Stomach (tissue), 9 donors: ENCODE data around the gene FBXL7. TPM values are rescaled to one million over a fixed set of nuclear protein-coding genes. Genes with fewer than 3 reads are reported as not detected.
A peak's percentile ranks its signal among the peaks of the same experiment; 100 is the strongest.

Experiments used
- DNase-seq, 2 donors: peaks; one replicate each; pipeline versions ENCODE4 v3.0.0 to v3.0.0-alpha.2; 2013 to 2019
- H3K27ac ChIP-seq, 5 donors: fragments of 200-600 bp in 4 of 5; sonication (generic) in 4 of 5; one replicate each; pipeline ENCODE4 v1.5.1; 2013 to 2019; ENCODE audit warnings: mild to moderate bottlenecking in 1 of 5, moderate library complexity in 1 of 5
- H3K27me3 ChIP-seq, 3 donors: fragments of 200-600 bp; sonication (generic); one replicate each; pipeline ENCODE4 v1.5.1; 2017 to 2019; ENCODE audit warnings: mixed run types in 1 of 3
- H3K36me3 ChIP-seq, 4 donors: fragments of 200-600 bp; sonication (generic); 1 replicate in 3 of 4; 2 replicates in 1 of 4; pipeline ENCODE4 v1.5.1; 2016 to 2019
- H3K4me1 ChIP-seq, 4 donors: fragments of 200-600 bp; sonication (generic); one replicate each; pipeline ENCODE4 v1.5.1; 2016 to 2019
- H3K4me3 ChIP-seq, 4 donors: fragments of 200-600 bp; sonication (generic) in 3 of 4; one replicate each; pipeline ENCODE4 v1.5.1; 2016 to 2019; ENCODE audit warnings: mild to moderate bottlenecking in 1 of 4
- H3K9me3 ChIP-seq, 4 donors: fragments of 200-600 bp; sonication (generic); one replicate each; pipeline ENCODE4 v1.5.1; 2016 to 2019
- EP300 ChIP-seq: sonication (generic); formaldehyde crosslinking; IDR thresholded peaks from one replicate; pipeline ENCODE4 v1.6.1; 2017; ENCODE audit warnings: antibody characterized with exemption
- POLR2A ChIP-seq, 4 donors: fragments of 450-650 bp; IDR thresholded peaks; one replicate each; pipeline ENCODE4 v1.6.1; 2016; ENCODE audit warnings: antibody characterized with exemption in 4 of 4, control low read depth in 2 of 4, mild to moderate bottlenecking in 1 of 4, moderate library complexity in 1 of 4
- POLR2AphosphoS5 ChIP-seq, 3 donors: sonication (generic); formaldehyde crosslinking; IDR thresholded peaks; one replicate each; pipeline ENCODE4 v1.6.1; 2016; ENCODE audit warnings: antibody characterized with exemption in 3 of 3
- WGBS, 5 donors: extraction: QIAGEN DNeasy Blood & Tissue Kit in 3 of 5; methylation state at CpG; one replicate each; pipeline versions ENCODE4 v1.1.5 to v1.1.7; 2013 to 2018; 5-methylcytosine and 5-hydroxymethylcytosine counted together
- intact Hi-C: fragments of 100-400 bp; cut with DNase I; formaldehyde crosslinking; loops from one replicate; pipeline ENCODE4 v1.15.1; 2023; ENCODE audit warnings: low total_unique reads
- polyA plus RNA-seq, 3 donors: library from polyadenylated mRNA; stranded (reverse); fragments of 200-250 nt; gene quantifications; one replicate each; pipeline ENCODE4 v1.2.3, GENCODE V29; 2013
- total RNA-seq, 5 donors: library from RNA; depleted of rRNA; stranded (reverse); fragments of >200 nt; gene quantifications; one replicate each; pipeline versions ENCODE4 v1.1.0 to v1.2.3, GENCODE V29; 2014 to 2016
- TF ChIP-seq, protein P1 (sequence below), 7 experiments: fragments of 450-650 bp in 4 of 7; fragments of 200-600 bp in 3 of 7; sonication (generic) in 3 of 7; IDR thresholded peaks; one replicate each; pipeline ENCODE4 v1.5.1; 2016 to 2019; ENCODE audit warnings: antibody characterized with exemption in 7 of 7, control low read depth in 2 of 7, mild to moderate bottlenecking in 1 of 7
- donor health status: healthy with polysubstance abuse.
- donor health status: Bipolar disorder and iron deficiency.
- donor health status: healthy.

The FBXL7 gene
- total and polyA plus RNA-seq, 8 donors: 3.6 to 17.1 (median 6.8) TPM

DNA sequence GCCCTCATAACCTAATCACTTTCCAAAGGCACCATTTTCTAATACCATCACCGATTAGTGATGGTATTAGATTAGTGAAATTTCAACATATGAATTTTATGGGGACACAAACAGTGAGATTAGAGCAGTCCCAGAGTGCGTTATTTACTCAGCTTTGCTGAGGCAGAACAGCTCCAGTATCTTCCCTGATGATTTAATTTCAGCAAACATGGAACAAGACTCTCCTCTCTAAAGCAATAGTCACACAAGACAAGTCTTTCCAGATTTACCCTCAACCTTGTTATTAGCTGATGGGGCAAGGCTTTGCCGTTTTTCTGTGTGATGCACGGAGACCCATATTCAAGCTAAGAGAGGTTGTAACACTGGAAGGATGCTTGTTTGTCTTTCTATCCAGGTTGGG is 333.4 kb downstream of the FBXL7 start:
- intact Hi-C loops: no loop called here
- TF ChIP-seq EP300: no peak
- TF ChIP-seq POLR2A (IDR thresholded peaks at IDR 0.05): no peak
- no peak for TF ChIP-seq POLR2AphosphoS5 (IDR thresholded peaks at IDR 0.05)
- TF ChIP-seq, protein P1, sequence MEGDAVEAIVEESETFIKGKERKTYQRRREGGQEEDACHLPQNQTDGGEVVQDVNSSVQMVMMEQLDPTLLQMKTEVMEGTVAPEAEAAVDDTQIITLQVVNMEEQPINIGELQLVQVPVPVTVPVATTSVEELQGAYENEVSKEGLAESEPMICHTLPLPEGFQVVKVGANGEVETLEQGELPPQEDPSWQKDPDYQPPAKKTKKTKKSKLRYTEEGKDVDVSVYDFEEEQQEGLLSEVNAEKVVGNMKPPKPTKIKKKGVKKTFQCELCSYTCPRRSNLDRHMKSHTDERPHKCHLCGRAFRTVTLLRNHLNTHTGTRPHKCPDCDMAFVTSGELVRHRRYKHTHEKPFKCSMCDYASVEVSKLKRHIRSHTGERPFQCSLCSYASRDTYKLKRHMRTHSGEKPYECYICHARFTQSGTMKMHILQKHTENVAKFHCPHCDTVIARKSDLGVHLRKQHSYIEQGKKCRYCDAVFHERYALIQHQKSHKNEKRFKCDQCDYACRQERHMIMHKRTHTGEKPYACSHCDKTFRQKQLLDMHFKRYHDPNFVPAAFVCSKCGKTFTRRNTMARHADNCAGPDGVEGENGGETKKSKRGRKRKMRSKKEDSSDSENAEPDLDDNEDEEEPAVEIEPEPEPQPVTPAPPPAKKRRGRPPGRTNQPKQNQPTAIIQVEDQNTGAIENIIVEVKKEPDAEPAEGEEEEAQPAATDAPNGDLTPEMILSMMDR (IDR thresholded peaks at IDR 0.05): no peak
- DNase-seq: no peak
- H3K4me1 ChIP-seq: peaks cover 0 to 30% (median 15%) of the 10 kb centered on the region in 4 donors
- H3K27me3 ChIP-seq: no peaks in the 10 kb centered on the region
- WGBS, 5 donors: 74 to 84% (median 81%) methylated on average over 4 of the region's 4 CpGs
- H3K9me3 ChIP-seq: no peaks in the 10 kb centered on the region
- H3K36me3 ChIP-seq: no peaks in the 10 kb centered on the region
- H3K27ac ChIP-seq: no peak overlapping the region
- no peak overlapping the region for H3K4me3 ChIP-seq

DNA sequence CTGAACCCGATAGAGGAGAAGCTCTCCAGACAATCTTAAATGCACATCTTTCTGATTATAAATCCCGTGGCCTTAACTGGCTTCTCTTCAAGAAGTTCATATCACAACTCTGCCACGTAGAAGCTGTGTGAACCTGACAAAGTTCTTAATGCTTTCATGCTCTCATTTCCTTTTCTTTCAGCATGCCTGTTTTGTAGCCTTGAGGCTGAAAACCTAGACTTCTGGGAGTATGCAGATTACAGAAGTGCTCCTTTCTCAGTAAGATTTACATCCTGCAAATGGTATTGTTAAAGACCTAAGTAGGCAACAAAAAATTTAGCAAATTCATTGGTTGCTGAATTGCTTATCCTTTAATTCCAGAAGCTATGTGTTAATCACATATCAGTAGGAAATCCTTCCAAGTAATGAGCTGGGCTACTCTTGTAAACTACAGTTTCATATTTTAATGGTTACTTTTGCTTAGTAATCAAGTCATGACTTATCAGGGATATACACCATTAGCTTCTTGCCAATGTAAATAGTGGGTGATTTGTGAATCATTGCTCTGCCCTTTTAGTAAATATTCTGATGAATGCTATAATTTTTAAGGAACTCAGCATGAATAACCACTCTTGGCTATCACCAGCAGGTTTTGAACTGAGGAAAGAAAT is 334.7 kb downstream of the FBXL7 start:
- Histone ChIP-seq H3K4me1 (peaks cover 0 to 30% (median 15%) of the 10 kb centered on the region in 4 donors), H3K9me3 (no peaks in the 10 kb centered on the region), H3K4me3 (no peak overlapping the region), H3K27ac (peak overlapping the region in 3 of 5 donors; percentile 21 to 52 (median 23)), H3K36me3 (no peaks in the 10 kb centered on the region), H3K27me3 (no peaks in the 10 kb centered on the region)
- intact Hi-C loops: no loop called here
- TF ChIP-seq POLR2AphosphoS5 (IDR thresholded peaks at IDR 0.05) (peak in 2 of 3 donors; percentile 67 to 68), EP300 (no peak)
- DNase-seq: peak in 1 of 2 donors; percentile 55
- 13 to 38% (median 22%) methylated on average over 3 of the region's 3 CpGs for WGBS, 5 donors

DNA sequence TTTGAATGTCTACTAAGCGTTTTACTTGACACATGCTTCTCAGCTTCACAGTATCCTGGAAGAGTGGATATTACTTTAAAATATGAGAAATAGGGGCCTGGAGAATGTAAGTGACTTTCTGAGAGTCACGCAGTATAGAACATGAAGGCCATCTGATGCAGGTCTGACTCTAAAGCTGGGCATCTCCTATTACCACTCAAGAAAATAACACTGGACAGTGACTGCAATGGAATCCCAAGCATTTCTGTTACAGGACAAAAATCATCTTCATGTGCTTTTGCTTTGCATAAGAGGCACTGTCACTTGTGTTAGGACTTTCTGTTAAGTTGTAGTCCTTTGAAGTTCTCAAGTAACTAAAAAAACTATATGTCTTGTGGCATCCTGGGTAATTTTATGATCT is 335.5 kb downstream of the FBXL7 start:
- no peak for DNase-seq
- no peaks in the 10 kb centered on the region for H3K9me3 ChIP-seq
- H3K36me3 ChIP-seq: no peaks in the 10 kb centered on the region
- 57 to 79% (median 76%) methylated on average over 2 of the region's 2 CpGs for WGBS, 5 donors
- intact Hi-C loops: no loop called here
- H3K27me3 ChIP-seq: no peaks in the 10 kb centered on the region
- H3K27ac ChIP-seq: peak overlapping the region in 1 of 5 donors; percentile 52
- no peak overlapping the region for H3K4me3 ChIP-seq
- TF ChIP-seq POLR2A (IDR thresholded peaks at IDR 0.05) (no peak), POLR2AphosphoS5 (IDR thresholded peaks at IDR 0.05) (no peak), EP300 (no peak)
- H3K4me1 ChIP-seq: peaks cover 0 to 30% (median 15%) of the 10 kb centered on the region in 4 donors

DNA sequence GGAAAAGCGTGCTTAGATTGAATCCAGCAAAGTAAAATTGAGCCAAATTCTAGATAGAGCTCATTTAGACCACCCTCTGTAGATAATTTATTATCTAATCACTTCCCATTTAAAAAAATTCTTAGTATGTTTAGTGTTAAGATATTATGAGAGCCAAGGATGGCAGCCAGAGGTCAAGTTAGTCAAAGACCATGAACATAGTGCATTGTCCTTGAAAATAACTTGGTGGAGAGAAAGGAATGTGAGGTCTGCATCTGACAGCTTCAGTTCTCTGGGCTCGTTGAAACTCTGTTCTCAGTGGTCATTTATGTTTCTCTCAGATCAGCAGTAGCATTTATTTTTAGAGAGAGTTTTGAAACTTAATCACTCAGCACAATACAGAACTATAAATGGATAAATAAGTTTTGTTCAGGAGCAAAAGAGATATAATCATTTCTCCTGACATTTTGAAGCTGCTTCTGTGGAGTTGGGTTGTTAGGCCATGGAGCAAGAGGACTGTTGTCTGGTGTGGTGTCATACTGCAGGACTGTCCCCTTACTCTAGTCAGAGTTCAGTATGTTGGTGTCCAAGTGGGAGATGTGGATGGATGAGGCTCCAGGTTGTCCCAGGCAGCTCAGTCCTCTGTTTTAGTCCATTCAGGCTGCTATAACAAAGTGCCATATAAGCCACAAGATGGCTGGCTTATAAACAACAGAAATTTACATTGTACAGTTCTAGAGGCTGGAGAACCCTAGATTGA is 337.7 kb downstream of the FBXL7 start:
- Histone ChIP-seq H3K27me3 (no peaks in the 10 kb centered on the region), H3K9me3 (peaks cover 4 to 13% (median 9%) of the 10 kb centered on the region in 4 donors), H3K36me3 (no peaks in the 10 kb centered on the region), H3K4me1 (peaks cover 0 to 30% (median 15%) of the 10 kb centered on the region in 4 donors), H3K27ac (no peak overlapping the region), H3K4me3 (no peak overlapping the region)
- no peak for DNase-seq
- WGBS, 5 donors: 36 to 61% (median 49%) methylated on average over 2 of the region's 2 CpGs
- intact Hi-C loops: no loop called here
- TF ChIP-seq POLR2A (IDR thresholded peaks at IDR 0.05): no peak
- TF ChIP-seq, protein P1 (IDR thresholded peaks at IDR 0.05): no peak
- TF ChIP-seq POLR2AphosphoS5 (IDR thresholded peaks at IDR 0.05): no peak
- no peak for TF ChIP-seq EP300

DNA sequence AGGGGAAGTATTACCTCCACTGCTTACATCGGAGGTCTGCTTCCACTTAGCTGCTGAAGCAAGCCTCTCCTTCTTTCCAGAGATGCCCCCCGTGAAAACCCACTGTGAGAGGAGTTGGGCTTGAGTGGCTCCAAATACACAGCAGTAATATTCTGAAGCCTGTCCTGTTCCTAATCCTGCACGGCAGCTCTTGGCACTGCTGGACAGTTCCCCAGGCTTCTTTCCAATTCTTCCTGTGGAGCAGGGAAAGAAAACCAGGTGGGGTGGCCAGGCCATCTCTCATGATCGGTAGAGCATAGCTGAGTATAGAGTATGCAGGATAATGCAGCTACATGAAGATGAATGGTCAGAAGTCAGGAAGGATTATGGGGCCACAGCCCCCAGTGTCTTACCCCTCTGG is 344.3 kb downstream of the FBXL7 start:
- Histone ChIP-seq H3K27me3 (no peaks in the 10 kb centered on the region), H3K4me1 (no peaks in the 10 kb centered on the region), H3K9me3 (peaks cover 4 to 13% (median 9%) of the 10 kb centered on the region in 4 donors), H3K4me3 (no peak overlapping the region), H3K27ac (no peak overlapping the region), H3K36me3 (no peaks in the 10 kb centered on the region)
- TF ChIP-seq EP300 (no peak), POLR2AphosphoS5 (IDR thresholded peaks at IDR 0.05) (no peak), POLR2A (IDR thresholded peaks at IDR 0.05) (no peak)
- TF ChIP-seq, protein P1 (IDR thresholded peaks at IDR 0.05): no peak
- DNase-seq: peak in 1 of 2 donors; percentile 12
- intact Hi-C loops: no loop called here
- WGBS, 5 donors: 44 to 64% (median 55%) methylated on average over 4 of the region's 4 CpGs
